Thyroid gland (tissue), 4 donors: ENCODE results near the gene RBBP8. TPM values are rescaled to one million over a fixed set of nuclear protein-coding genes. Genes with fewer than 3 reads are reported as not detected.

Experiments used
- DNase-seq, 2 donors: peaks; one replicate each; pipeline ENCODE4 v3.0.0-alpha.2; 2019
- H3K27ac ChIP-seq, 3 donors: fragments of 200-600 bp; sonication (generic); 1 replicate in 2 of 3; 2 replicates in 1 of 3; pipeline ENCODE4 v1.5.1; 2016 to 2019; ENCODE audit warnings: mild to moderate bottlenecking in 1 of 3, moderate library complexity in 1 of 3
- H3K27me3 ChIP-seq: fragments of 200-600 bp; sonication (generic); one replicate; pipeline ENCODE4 v1.5.1; 2019
- H3K36me3 ChIP-seq, 2 donors: fragments of 200-600 bp; sonication (generic); one replicate each; pipeline ENCODE4 v1.5.1; 2016 to 2019
- H3K4me1 ChIP-seq, 2 donors: fragments of 200-600 bp; sonication (generic); one replicate each; pipeline ENCODE4 v1.5.1; 2017 to 2019
- H3K4me3 ChIP-seq, 3 donors: fragments of 200-600 bp; sonication (generic); replicated peaks in 1 of 3; 1 replicate in 2 of 3; 2 replicates in 1 of 3; pipeline ENCODE4 v1.5.1; 2016; ENCODE audit warnings: mild to moderate bottlenecking in 1 of 3
- H3K9me3 ChIP-seq: fragments of 200-600 bp; sonication (generic); one replicate; pipeline ENCODE4 v1.5.1; 2017
- POLR2A ChIP-seq, 2 donors: fragments of 450-650 bp; IDR thresholded peaks; one replicate each; pipeline ENCODE4 v1.6.1; 2017; ENCODE audit warnings: antibody characterized with exemption in 2 of 2, mild to moderate bottlenecking in 2 of 2, moderate library complexity in 1 of 2
- WGBS, 2 donors: methylation state at CpG; one replicate each; pipeline ENCODE4 v1.1.5; 2017; 5-methylcytosine and 5-hydroxymethylcytosine counted together
- intact Hi-C: fragments of 100-400 bp; cut with DNase I; formaldehyde crosslinking; loops from one replicate; pipeline ENCODE4 v1.15.1; 2023
- total RNA-seq, 4 donors: library from RNA; depleted of rRNA; stranded (reverse); fragments of >200 nt; gene quantifications; one replicate each; pipeline ENCODE4 v1.2.3, GENCODE V29; 2016
- TF ChIP-seq, protein P1 (sequence below), 6 experiments: fragments of 200-600 bp in 3 of 6; fragments of 450-650 bp in 3 of 6; sonication (generic) in 3 of 6; IDR thresholded peaks; one replicate each; pipeline ENCODE4 v1.5.1; 2016 to 2019; ENCODE audit warnings: antibody characterized with exemption in 6 of 6, mild to moderate bottlenecking in 2 of 6, inconsistent platforms in 1 of 6, moderate library complexity in 1 of 6

RBBP8 gene
- total RNA-seq, 4 donors from 2014 or later = 29.2 to 51.3 (median 42.5) TPM

DNA sequence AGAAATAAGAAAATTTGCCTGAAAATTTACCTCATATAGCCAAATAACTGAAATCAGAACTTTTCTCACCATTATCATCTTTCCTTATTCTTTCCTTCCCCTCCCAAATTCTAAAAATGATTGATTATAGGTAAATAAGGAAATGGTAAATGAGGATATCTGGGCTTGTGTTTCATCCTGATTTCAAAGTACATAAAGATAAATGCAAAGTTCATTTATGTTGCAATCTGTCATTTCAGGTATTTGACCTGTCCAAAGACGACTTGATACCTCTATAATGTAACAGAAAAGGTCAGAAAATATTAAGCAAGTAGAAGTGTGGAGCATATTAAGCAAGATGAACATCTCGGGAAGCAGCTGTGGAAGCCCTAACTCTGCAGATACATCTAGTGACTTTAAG lies 3.4 kb downstream of the RBBP8 start:
- 88 to 90% methylated on average over 2 of the region's 2 CpGs for WGBS, 2 donors
- intact Hi-C loops = loop anchor here (10.0 kb wide), 2 partner anchors 48 to 92 kb away; no protein-coding TSS in a partner anchor
- Histone ChIP-seq H3K4me1 (peaks cover 8 to 9% of the 10 kb centered on the region in 2 donors), H3K27ac (no peak overlapping the region), H3K9me3 (no peaks in the 10 kb centered on the region), H3K4me3 (no peak overlapping the region), H3K27me3 (no peaks in the 10 kb centered on the region), H3K36me3 (peaks cover 0 to 3% of the 10 kb centered on the region in 2 donors)
- no peak for DNase-seq
- TF ChIP-seq, protein P1, sequence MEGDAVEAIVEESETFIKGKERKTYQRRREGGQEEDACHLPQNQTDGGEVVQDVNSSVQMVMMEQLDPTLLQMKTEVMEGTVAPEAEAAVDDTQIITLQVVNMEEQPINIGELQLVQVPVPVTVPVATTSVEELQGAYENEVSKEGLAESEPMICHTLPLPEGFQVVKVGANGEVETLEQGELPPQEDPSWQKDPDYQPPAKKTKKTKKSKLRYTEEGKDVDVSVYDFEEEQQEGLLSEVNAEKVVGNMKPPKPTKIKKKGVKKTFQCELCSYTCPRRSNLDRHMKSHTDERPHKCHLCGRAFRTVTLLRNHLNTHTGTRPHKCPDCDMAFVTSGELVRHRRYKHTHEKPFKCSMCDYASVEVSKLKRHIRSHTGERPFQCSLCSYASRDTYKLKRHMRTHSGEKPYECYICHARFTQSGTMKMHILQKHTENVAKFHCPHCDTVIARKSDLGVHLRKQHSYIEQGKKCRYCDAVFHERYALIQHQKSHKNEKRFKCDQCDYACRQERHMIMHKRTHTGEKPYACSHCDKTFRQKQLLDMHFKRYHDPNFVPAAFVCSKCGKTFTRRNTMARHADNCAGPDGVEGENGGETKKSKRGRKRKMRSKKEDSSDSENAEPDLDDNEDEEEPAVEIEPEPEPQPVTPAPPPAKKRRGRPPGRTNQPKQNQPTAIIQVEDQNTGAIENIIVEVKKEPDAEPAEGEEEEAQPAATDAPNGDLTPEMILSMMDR (IDR thresholded peaks at IDR 0.05) = no peak
- no peak for TF ChIP-seq POLR2A (IDR thresholded peaks at IDR 0.05)

DNA sequence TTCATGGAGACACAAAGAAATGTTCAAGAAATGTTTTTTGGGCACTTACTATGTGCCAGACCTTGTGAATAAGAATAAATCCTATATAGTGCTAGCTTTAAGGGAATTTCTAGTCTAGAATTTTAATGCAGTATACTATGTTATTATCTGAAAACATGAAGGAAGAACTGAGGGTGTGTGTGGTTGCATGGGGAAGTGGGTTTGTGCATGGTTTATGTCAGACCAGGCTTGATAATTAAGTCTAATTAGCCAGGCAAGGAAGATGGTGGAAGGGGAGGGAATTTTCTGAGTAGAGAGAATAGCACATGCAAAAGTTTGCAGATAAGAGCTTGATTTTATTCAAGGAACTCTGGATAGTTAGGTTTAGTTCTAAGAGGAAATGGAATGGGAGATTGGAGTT lies 6.5 kb downstream of the RBBP8 start:
- no peak overlapping the region for H3K4me3 ChIP-seq
- H3K27ac ChIP-seq = no peak overlapping the region
- peaks cover 0 to 3% of the 10 kb centered on the region in 2 donors for H3K36me3 ChIP-seq
- intact Hi-C loops = loop anchor here (10.0 kb wide), 2 partner anchors 45 to 95 kb away; no protein-coding TSS in a partner anchor
- H3K9me3 ChIP-seq = no peaks in the 10 kb centered on the region
- H3K27me3 ChIP-seq = no peaks in the 10 kb centered on the region
- peaks cover 0 to under 1% of the 10 kb centered on the region in 2 donors for H3K4me1 ChIP-seq
- TF ChIP-seq POLR2A (IDR thresholded peaks at IDR 0.05) = no peak
- TF ChIP-seq, protein P1 (IDR thresholded peaks at IDR 0.05) = no peak
- DNase-seq = no peak

DNA sequence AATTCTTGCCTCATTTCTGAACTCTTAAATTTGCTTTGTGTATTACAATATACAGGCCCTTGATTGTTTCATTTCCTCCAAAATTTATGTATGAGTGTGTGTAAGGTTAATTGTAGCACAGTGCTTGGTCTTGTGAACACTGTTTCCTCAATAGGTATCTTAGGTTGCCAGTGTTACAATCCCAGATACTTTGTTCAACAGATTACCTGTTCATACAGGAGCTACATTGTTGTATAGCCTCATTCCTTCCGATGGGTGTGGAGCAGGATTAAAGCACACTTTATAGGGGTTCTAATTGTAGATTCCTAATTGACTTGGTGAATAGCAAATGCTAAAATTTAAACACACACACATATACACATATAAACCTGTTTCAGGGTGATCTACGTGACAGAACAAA lies 10.7 kb downstream of the RBBP8 start:
- WGBS, 2 donors = 83 to 87% methylated on average over 2 of the region's 2 CpGs
- H3K9me3 ChIP-seq = no peaks in the 10 kb centered on the region
- DNase-seq = no peak
- H3K4me3 ChIP-seq = no peak overlapping the region
- no peak for TF ChIP-seq POLR2A (IDR thresholded peaks at IDR 0.05)
- TF ChIP-seq, protein P1 (IDR thresholded peaks at IDR 0.05) = no peak
- intact Hi-C loops = no loop called here
- no peaks in the 10 kb centered on the region for H3K4me1 ChIP-seq
- H3K27ac ChIP-seq = no peak overlapping the region
- no peaks in the 10 kb centered on the region for H3K27me3 ChIP-seq
- H3K36me3 ChIP-seq = no peaks in the 10 kb centered on the region

DNA sequence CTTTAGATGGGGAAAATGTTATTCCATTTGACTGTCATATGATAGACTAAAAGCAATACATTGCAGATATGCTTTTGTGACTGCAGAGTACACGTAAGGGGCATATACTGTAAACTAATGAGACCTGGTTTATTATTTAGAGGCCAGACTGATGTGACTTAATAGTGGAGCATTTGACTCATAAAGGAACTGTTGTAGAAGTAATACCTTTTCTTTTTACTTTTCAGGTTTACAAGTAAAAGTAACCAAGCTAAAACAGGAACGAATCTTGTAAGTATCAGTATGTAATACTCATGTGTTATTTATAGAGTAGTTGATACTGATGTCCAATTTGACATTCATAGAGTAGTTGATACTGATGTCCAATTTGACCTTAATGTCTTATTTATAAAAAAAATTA lies 13.1 kb downstream of the RBBP8 start:
- Histone ChIP-seq H3K27me3 (no peaks in the 10 kb centered on the region), H3K9me3 (no peaks in the 10 kb centered on the region), H3K4me3 (no peak overlapping the region), H3K36me3 (no peaks in the 10 kb centered on the region), H3K4me1 (no peaks in the 10 kb centered on the region), H3K27ac (no peak overlapping the region)
- WGBS, 2 donors = 96 to 99% methylated on average over 2 of the region's 2 CpGs
- intact Hi-C loops = no loop called here
- TF ChIP-seq, protein P1 (IDR thresholded peaks at IDR 0.05) = no peak
- TF ChIP-seq POLR2A (IDR thresholded peaks at IDR 0.05) = no peak
- no peak for DNase-seq

DNA sequence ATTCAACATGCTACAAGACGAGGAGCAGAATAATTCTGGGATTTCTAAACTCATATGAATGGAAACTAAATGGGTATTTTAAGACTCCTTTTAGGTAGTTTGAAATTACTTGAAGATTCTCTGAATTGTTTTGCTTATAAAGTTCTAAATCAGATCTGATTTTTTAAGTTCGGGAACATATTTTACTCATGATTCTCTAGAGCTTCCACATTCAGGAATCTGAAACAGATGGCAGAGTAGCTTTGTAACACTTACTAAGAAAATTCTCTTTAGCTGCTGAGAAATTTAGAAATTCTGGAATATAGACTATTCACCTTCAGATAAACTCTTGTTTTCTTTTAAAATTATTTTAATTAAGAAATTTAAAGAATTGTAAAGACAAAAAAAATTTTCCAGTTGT lies 13.7 kb downstream of the RBBP8 start:
- Histone ChIP-seq H3K36me3 (no peaks in the 10 kb centered on the region), H3K4me1 (no peaks in the 10 kb centered on the region), H3K4me3 (no peak overlapping the region), H3K27me3 (no peaks in the 10 kb centered on the region), H3K9me3 (no peaks in the 10 kb centered on the region), H3K27ac (no peak overlapping the region)
- TF ChIP-seq, protein P1 (IDR thresholded peaks at IDR 0.05) = no peak
- no peak for TF ChIP-seq POLR2A (IDR thresholded peaks at IDR 0.05)
- 46% methylated on average over 2 of the region's 2 CpGs for WGBS, 2 donors
- intact Hi-C loops = no loop called here
- DNase-seq = no peak
